GM21367 (cell line): ENCODE measurements around the gene MPZ.

ENCODE experiments used
- ATAC-seq: cut with Tn5 transposase; IDR thresholded peaks from one replicate; pipeline ENCODE4 v1.9.1; 2021; ENCODE audit not compliant: unreplicated experiment

MPZ gene

GRCh38 chr1:161304927-161305866 is 4.6 kb downstream of the MPZ start:
- ATAC-seq: no peak

DNA sequence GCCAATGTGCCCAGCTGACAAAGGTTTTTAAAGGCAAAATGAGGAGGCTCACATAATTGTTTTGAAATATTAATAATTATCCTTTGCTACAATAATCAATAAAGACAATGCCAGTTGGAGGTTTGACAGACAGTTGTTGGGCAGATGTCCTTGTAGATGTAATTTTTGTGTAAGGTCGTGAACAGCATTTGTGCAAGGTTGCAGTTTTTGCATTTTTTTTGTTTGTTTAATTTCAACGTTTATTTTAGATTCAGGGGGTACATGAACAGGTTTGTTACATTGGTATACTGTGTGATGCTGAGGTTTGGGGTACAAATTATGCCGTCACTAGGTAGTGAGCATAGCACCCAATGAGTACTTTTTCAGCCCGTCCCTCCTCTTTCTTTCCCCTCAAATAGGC is 9.3 kb downstream of the MPZ start:
- ATAC-seq: no peak

DNA sequence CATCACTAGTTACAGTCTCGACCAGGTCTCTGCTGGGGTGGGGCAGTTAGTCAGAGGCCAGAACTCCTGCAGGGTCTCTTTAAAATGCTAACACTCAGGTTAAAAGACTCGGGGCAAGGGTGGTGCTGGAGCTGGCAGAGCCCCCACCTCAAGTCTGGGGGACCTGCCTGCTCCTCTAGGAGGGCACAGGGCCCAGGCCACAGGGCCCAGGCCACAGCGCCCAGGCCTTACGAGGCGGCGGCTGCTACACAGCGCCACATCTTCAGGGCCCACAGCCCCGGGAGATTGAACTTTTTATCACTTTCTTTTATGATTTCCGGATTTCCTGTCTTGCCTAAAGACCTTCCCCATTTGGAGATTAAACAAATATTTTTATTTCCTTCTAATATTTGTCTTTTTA is 10.4 kb downstream of the MPZ start:
- no peak for ATAC-seq

DNA sequence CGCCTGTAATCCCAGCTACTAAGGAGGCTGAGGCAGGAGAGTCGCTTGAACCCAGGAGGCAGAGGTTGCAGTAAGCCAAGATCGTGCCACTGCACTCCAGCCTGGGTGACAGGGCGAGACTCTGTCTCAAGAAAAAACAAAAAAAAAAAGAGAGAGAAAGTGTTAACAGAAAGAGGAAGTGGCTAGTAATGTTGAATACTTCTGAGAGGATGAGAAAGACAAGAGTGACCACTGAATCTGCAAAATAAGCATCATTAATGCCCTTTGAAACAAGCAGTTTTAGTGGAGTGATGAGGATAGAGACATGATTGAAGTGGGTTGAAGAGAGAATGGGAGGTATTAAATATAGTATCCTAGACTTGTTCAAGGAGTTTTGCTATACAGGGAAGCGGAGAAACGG is 11.7 kb downstream of the MPZ start:
- ATAC-seq: no peak

DNA sequence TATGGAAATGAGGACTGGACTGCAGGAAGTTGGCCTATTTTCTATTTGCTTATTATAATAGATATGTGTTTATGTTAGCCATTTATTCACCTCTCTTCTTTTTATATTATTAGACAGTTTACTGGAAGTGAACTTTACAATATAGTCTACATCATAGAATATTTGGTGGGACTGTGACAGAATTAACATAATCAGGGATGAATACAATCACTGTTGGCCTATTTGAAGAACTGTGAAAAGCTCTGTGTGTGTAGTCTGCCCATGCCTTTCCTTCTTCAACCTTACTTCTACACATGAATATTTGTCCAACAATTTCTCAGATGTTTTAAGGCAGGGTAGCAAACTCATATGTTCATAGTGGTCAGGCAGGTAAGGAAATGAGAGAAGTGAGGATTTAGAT is 12.4 kb downstream of the MPZ start:
- ATAC-seq: no peak

GRCh38 chr1:161290779-161291178 is 19.0 kb downstream of the MPZ start:
- no peak for ATAC-seq

- ATAC-seq: no peak
Measured at GRCh38 chr1:161287482-161288054, 22.2 kb downstream of the MPZ start.

DNA sequence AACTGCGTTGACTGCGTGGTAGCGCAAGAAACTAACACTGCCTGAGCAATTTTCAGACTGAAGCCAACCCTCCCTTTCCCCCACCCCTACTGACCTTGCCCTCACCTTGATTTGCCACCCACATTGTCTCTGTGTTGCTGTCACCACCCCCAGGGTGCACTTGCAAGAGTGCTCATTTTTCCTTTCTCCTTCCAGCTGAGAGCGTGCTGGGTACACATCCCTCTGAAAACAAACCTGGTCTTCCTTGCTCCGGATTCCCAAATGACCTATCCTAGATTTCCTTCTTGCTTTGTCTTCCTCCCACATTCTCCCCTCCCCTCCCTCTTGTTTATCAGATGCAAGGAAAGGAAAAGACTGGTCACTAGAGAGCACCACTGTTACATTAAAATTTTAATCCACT is 24.2 kb downstream of the MPZ start:
- ATAC-seq: no peak

- ATAC-seq: no peak
Measured at GRCh38 chr1:161285113-161285512, 24.7 kb downstream of the MPZ start.

- no peak for ATAC-seq
Measured at GRCh38 chr1:161282991-161283390, 26.8 kb downstream of the MPZ start.

DNA sequence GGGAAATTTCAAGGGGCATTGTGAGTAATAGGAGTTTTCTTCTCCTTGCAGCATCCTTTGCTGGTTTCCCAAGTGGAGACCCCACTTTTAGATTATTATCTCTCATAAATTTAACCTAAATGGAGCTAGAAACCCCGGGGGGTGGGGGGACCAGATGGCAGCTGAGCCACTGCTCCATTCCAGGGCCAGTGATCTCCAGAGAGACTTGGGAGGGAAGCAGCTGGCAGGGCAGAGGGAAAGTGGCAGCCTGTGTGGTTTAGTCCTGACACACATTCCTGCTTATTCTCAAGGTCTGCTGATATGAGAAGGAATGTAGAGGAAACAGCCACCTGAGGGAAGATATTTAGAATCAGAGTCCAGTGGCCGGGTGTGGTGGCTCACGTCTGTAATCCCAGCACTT is 34.9 kb downstream of the MPZ start:
- no peak for ATAC-seq

GRCh38 chr1:161273402-161273801 is 36.4 kb downstream of the MPZ start:
- ATAC-seq: no peak

GRCh38 chr1:161267321-161267720 is 42.4 kb downstream of the MPZ start:
- ATAC-seq: no peak

DNA sequence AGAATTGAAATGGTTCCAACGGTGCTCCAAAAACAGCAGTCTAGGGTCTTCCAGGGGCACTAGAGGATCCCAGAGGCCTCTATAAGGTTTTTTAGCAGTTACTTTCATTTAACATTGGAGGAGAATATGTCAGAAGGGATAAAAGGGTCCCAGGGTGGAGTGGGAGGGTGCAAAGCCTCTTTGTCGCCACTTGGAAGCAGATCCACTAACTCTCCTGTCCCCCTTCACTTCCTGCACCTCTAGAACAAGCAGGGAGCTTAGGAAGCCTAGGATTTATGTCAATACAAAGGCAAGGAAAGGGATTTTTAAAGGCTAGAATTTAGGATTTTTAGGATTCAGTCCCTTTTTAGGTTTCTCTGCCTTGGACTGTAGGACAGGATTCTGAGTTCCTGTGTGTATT is 42.9 kb downstream of the MPZ start:
- no peak for ATAC-seq

DNA sequence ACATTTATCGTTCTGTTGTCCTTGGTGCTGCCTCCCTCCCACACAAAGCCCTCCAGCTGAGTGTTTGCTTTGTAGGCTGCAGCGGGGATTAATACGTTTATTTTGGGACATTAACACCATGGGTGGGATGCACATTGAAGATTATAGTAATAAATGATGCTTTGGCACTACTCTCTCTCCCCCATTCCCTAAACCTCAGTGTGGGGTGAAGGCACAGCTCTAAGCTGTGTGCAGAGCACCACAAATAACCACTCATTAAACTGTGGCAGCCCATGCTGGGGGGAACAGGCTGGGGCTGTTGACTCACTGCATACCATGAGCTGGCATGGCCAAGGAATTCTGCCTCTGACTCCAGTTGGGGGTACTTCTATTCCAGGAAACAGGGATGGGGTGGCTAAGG is 43.6 kb downstream of the MPZ start:
- no peak for ATAC-seq

DNA sequence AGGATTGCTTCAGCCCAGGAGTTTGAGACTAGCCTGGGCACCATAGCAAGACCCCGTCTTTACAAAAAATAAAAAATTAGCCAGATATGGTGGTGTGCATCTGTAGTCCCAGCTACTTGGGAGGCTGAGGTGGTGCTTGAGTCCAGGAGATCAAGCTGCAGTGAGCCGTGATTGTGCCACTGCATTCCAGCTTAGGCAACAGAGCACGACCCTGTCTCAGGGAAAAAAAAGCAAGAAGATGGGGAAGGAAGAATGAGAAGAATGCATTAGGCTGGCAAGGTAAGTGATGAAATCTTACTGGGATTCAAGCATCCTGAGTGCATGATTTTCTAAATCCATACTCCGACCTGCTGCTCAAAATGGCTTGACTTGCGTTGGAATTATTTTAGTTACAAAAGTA is 44.5 kb downstream of the MPZ start:
- no peak for ATAC-seq

DNA sequence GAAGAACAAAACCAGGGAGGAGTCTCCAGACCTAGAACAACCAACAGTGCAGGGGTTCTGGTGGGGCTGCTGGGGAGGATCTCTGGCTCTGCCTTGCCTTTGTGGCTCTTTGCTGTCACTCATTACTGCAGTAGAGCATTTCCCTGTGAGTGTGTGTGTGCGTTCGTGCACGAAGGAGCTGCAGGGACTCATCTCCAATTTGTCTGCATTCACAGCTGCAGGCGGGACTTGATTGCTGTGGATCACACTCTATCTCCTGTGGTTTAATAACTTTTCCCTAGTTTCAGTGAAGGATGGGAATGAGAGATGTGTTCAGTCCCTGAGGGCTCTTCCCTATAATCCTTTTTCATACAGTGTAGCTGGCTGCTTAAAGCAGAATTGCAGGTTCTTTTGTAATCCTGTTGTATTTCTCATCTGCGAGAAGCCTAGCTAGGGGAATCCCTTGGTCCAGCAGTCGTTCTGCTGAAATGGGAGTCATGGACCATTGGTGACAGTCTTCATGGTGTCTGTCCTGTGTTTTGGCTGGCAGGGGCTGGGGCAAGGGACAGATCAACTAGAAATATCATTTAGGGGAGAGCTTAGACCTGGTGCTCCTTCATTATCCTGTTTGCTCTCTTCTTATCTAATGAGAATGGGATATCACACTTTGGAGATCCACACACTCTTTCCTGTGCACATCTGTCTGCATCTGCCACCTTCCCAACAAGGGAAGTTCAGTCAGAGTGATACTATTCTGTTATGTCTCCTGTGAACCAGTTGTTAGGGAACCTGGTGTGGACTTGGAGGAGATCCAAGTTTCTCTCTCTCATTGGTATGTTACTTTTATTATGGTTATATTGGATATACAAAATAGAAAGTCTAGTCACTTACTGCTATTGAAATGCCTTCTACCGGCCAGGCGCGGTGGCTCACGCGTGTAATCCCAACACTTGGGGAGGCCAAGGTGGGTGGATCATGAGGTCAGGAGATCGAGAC is 48.2 kb downstream of the MPZ start:
- ATAC-seq: no peak

GRCh38 chr1:161260376-161261260 is 49.1 kb downstream of the MPZ start:
- no peak for ATAC-seq

DNA sequence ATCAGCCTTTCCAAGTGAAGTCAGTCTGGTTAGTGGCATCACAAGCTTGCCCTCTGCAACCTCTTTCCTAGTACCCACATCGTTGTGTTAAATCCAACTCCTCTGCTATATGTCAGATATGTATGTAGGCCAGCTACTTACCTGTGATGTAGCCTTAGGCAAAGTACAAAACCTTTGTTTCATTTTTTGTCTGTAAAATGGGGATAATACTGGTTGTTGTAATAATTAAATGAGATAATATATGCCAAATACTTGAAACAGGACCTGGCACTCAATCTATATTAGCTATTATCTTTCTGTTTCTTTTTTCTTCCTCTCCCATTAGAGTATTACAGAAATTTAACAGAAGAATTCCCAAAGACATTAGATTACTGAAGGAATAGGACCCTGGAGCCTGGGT is 50.0 kb downstream of the MPZ start:
- ATAC-seq: no peak

- ATAC-seq: no peak
Measured at GRCh38 chr1:161259345-161259702, 50.4 kb downstream of the MPZ start.
